Gastroesophageal sphincter (tissue), 3 donors: ENCODE measurements around the gene IFNGR2.

Source experiments
- POLR2A ChIP-seq, 2 donors: fragments of 450-650 bp; IDR thresholded peaks; one replicate each; pipeline ENCODE4 v1.6.1; 2017; ENCODE audit warnings: antibody characterized with exemption in 2 of 2, mild to moderate bottlenecking in 2 of 2, moderate library complexity in 1 of 2
- POLR2AphosphoS5 ChIP-seq: sonication (generic); formaldehyde crosslinking; IDR thresholded peaks from one replicate; pipeline ENCODE4 v1.6.1; 2017; ENCODE audit warnings: antibody characterized with exemption
- TF ChIP-seq, protein P1 (sequence below), 4 experiments: fragments of 200-600 bp in 2 of 4; fragments of 450-650 bp in 2 of 4; sonication (generic) in 1 of 4; IDR thresholded peaks; one replicate each; pipeline ENCODE4 v1.5.1; 2017 to 2019; ENCODE audit warnings: antibody characterized with exemption in 4 of 4, mild to moderate bottlenecking in 2 of 4, moderate library complexity in 2 of 4

DNA sequence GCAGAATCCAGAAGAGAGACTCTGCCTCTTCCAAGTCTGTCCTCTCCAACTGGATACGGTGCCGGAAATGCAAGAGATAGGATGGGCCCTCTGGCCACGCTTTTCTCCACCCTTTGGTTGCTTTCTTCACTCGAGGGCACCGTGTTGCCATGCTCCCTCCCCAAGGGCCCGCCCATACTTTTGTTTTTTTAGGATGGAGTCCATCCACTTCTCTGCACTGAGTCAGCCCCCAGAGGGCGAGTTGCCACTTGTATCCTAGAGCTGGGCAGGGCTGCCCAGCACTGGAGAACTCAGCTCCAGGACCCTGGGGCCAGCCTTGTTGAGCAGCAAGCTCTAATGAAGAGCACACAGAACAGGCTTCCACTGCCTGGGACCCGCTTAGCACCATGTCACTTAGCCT is 25.5 kb downstream of the IFNGR2 start:
- TF ChIP-seq POLR2A (IDR thresholded peaks at IDR 0.05) (no peak), POLR2AphosphoS5 (no peak)
- TF ChIP-seq, protein P1, sequence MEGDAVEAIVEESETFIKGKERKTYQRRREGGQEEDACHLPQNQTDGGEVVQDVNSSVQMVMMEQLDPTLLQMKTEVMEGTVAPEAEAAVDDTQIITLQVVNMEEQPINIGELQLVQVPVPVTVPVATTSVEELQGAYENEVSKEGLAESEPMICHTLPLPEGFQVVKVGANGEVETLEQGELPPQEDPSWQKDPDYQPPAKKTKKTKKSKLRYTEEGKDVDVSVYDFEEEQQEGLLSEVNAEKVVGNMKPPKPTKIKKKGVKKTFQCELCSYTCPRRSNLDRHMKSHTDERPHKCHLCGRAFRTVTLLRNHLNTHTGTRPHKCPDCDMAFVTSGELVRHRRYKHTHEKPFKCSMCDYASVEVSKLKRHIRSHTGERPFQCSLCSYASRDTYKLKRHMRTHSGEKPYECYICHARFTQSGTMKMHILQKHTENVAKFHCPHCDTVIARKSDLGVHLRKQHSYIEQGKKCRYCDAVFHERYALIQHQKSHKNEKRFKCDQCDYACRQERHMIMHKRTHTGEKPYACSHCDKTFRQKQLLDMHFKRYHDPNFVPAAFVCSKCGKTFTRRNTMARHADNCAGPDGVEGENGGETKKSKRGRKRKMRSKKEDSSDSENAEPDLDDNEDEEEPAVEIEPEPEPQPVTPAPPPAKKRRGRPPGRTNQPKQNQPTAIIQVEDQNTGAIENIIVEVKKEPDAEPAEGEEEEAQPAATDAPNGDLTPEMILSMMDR (IDR thresholded peaks at IDR 0.05): no peak
